LNCAP (cell line): ENCODE data around the gene ACOX3.

Experiments used
- TF ChIP-seq, protein P1 (sequence below): fragments of 450-650 bp; IDR thresholded peaks from 2 replicates; pipeline ENCODE4 v1.5.1; 2017; ENCODE audit warnings: mild to moderate bottlenecking

Gene ACOX3

GRCh38 chr4:8440492-8441311 lies at the start of gene ACOX3, which contains the start of gene TRMT44:
TSS of gene ACOX3 (minus strand) at chr4:8440723. CDS start at chr4:8416521, 24,202 bp downstream.
TSS of gene TRMT44 (plus strand) at chr4:8440777. CDS start at chr4:8440823, 46 bp downstream.
- TF ChIP-seq, protein P1, sequence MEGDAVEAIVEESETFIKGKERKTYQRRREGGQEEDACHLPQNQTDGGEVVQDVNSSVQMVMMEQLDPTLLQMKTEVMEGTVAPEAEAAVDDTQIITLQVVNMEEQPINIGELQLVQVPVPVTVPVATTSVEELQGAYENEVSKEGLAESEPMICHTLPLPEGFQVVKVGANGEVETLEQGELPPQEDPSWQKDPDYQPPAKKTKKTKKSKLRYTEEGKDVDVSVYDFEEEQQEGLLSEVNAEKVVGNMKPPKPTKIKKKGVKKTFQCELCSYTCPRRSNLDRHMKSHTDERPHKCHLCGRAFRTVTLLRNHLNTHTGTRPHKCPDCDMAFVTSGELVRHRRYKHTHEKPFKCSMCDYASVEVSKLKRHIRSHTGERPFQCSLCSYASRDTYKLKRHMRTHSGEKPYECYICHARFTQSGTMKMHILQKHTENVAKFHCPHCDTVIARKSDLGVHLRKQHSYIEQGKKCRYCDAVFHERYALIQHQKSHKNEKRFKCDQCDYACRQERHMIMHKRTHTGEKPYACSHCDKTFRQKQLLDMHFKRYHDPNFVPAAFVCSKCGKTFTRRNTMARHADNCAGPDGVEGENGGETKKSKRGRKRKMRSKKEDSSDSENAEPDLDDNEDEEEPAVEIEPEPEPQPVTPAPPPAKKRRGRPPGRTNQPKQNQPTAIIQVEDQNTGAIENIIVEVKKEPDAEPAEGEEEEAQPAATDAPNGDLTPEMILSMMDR: no peak

GRCh38 chr4:8488791-8489369 lies 48.4 kb upstream of the ACOX3 start:
- TF ChIP-seq, protein P1: no peak

GRCh38 chr4:8480221-8480620 lies 39.7 kb upstream of the ACOX3 start:
- TF ChIP-seq, protein P1: no peak

- TF ChIP-seq, protein P1: no peak
These were observed 38.5 kb upstream of the ACOX3 start for GRCh38 chr4:8478801-8479744.

DNA sequence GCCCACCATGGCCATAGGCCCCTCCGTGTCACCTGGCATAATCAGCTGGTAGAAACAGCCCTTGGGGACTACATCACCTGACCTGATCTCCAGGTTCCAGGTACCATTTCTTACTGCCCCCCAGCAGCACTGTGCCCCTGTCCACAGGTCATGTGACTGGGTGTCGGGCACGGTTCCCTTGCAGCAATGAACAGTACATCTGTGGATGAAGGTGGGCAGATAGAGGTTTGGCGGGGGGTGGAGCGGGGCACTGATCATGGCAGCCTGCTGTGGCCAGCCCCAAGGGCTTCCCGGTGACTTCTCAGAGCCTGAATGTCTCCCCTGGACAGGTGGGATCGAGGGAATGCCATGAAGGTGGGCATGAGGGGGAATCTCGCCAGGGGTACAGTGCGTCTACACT lies 37.8 kb upstream of the ACOX3 start:
- TF ChIP-seq, protein P1: no peak

GRCh38 chr4:8477676-8478075 lies 37.2 kb upstream of the ACOX3 start:
- TF ChIP-seq, protein P1: no peak

DNA sequence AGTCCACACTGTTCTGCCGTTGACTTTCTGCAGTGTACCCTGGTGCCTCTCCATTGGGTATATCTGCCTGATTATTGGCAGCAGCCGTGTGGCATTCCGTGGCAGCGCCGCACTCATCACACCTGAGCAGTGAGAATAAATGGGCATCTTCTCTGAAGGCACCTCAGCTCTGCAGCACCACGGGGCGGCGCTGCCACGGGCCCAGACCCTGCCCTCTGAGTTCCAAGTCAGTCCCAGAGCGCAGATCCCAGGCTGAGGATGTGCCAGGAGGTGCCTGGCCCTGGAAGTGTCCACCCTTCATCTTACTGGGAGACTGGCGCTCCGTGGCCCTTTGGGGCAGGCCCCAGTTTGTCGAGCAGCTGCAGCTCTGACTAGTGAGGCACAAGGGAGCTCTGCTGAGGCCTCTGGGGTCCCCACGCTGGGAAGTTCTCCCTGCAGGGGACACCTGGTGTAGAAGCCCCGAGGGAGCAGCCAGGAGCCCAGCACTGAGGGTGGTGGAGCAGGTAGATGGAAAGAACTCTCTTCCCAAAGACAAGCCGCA lies 36.6 kb upstream of the ACOX3 start:
- TF ChIP-seq, protein P1: no peak
